GM23338 (cell line): Measurements from ENCODE around the gene ALOX15B. TPM values are rescaled to one million over a fixed set of nuclear protein-coding genes. Genes with fewer than 3 reads are reported as not detected.
A peak's percentile ranks its signal among the peaks of the same experiment; 100 is the strongest.

Experiments
- ATAC-seq: fragments of 200-7000 bp; cut with Tn5 transposase; 3 replicates; pipeline ENCODE4 v1.9.1; 2020
- DNase-seq: peaks from one replicate; pipeline ENCODE4 v3.0.0-alpha.2; 2015; ENCODE audit warnings: low spot score
- H2AFZ ChIP-seq: fragments of 200-600 bp; sonication (generic); 2 replicates; pipeline ENCODE4 v1.8.0; 2016; ENCODE audit warnings: antibody characterized with exemption, mild to moderate bottlenecking, moderate library complexity
- H3F3A ChIP-seq: fragments of 200-600 bp; sonication (generic); replicated peaks from 2 replicates; pipeline ENCODE4 v1.8.0; 2017; ENCODE audit warnings: antibody characterized with exemption, mixed run types, low read depth
- H3K27ac ChIP-seq: fragments of 200-600 bp; sonication (generic); 2 replicates; pipeline ENCODE4 v1.6.1; 2016; ENCODE audit warnings: low read depth
- H3K27me3 ChIP-seq: fragments of 200-600 bp; sonication (generic); 2 replicates; pipeline ENCODE4 v1.8.0; 2016; ENCODE audit warnings: mild to moderate bottlenecking, mixed run types, moderate library complexity; ENCODE audit not compliant: insufficient read depth
- H3K36me3 ChIP-seq: fragments of 200-600 bp; sonication (generic); 2 replicates; pipeline ENCODE4 v1.8.0; 2016; ENCODE audit warnings: mild to moderate bottlenecking; ENCODE audit not compliant: insufficient read depth
- H3K4me1 ChIP-seq: fragments of 200-600 bp; sonication (generic); 2 replicates; pipeline ENCODE4 v1.8.0; 2016; ENCODE audit warnings: mild to moderate bottlenecking, moderate library complexity; ENCODE audit not compliant: insufficient read depth
- H3K4me2 ChIP-seq: fragments of 200-600 bp; sonication (generic); 2 replicates; pipeline ENCODE4 v1.7.1; 2017; ENCODE audit warnings: mixed run types
- H3K4me3 ChIP-seq: fragments of 200-600 bp; sonication (generic); 2 replicates; pipeline ENCODE4 v1.6.1; 2016; ENCODE audit warnings: mixed run types
- H3K79me2 ChIP-seq: fragments of 200-600 bp; sonication (generic); replicated peaks from 2 replicates; pipeline ENCODE4 v1.8.0; 2017; ENCODE audit warnings: mild to moderate bottlenecking; ENCODE audit not compliant: insufficient read depth
- H3K9me2 ChIP-seq: fragments of 200-600 bp; sonication (generic); 2 replicates; pipeline ENCODE4 v1.8.0; 2017; ENCODE audit not compliant: insufficient read depth
- H4K20me1 ChIP-seq: fragments of 200-600 bp; sonication (generic); replicated peaks from 2 replicates; pipeline ENCODE4 v1.8.0; 2017; ENCODE audit warnings: mild to moderate bottlenecking; ENCODE audit not compliant: insufficient read depth
- H3K27ac Mint-ChIP-seq: 2 replicates; pipeline ENCODE4 v1.8.0; 2020; ENCODE audit warnings: inconsistent platforms, mild to moderate bottlenecking, moderate library complexity, mixed read lengths
- H3K27me3 Mint-ChIP-seq: 3 replicates; pipeline ENCODE4 v1.8.0; 2022; ENCODE audit warnings: low read depth, mild to moderate bottlenecking, moderate library complexity, mixed read lengths, inconsistent platforms; ENCODE audit not compliant: insufficient read depth, poor library complexity
- H3K36me3 Mint-ChIP-seq: 3 replicates; pipeline ENCODE4 v1.8.0; 2021; ENCODE audit warnings: low read depth, mild to moderate bottlenecking, inconsistent platforms, moderate library complexity, mixed read lengths
- H3K4me1 Mint-ChIP-seq: 3 replicates; pipeline ENCODE4 v1.8.0; 2020; ENCODE audit warnings: mild to moderate bottlenecking, inconsistent platforms, mixed read lengths
- H3K4me3 Mint-ChIP-seq: 3 replicates; pipeline ENCODE4 v1.8.0; 2021; ENCODE audit warnings: moderate library complexity, mild to moderate bottlenecking, inconsistent platforms, mixed read lengths
- H3K9me3 Mint-ChIP-seq: 3 replicates; pipeline ENCODE4 v1.8.0; 2020; ENCODE audit warnings: moderate library complexity, mild to moderate bottlenecking, inconsistent platforms, mixed read lengths
- CREB1 ChIP-seq: fragments of 250-450 bp; sonication (Bioruptor Pico); IDR thresholded peaks from 2 replicates; pipeline ENCODE4 v1.5.0; 2020; ENCODE audit warnings: low read depth, mild to moderate bottlenecking, moderate library complexity
- NANOG ChIP-seq: IDR thresholded peaks from 2 replicates; pipeline ENCODE4 v1.6.1; 2016; ENCODE audit warnings: antibody characterized with exemption, borderline replicate concordance
- POLR2AphosphoS5 ChIP-seq: IDR thresholded peaks from 2 replicates; pipeline ENCODE4 v1.6.1; 2016; ENCODE audit warnings: antibody characterized with exemption, low read depth
- polyA plus RNA-seq: library from polyadenylated mRNA; unstranded; fragments of >200 nt; fragmentation: Nextera tagmentation; extraction: Ambion mirVana; gene quantifications from 2 replicates; pipeline ENCODE4 v1.2.1, GENCODE V29; 2016
- total RNA-seq: library from RNA; depleted of rRNA; stranded (reverse); fragments of >200 nt; shearing (Covaris generic); gene quantifications from 2 replicates; pipeline ENCODE4 v1.2.3, GENCODE V29; 2014
- TF ChIP-seq, protein P1 (sequence below): IDR thresholded peaks from one replicate; pipeline ENCODE4 v1.6.1; 2018; ENCODE audit warnings: antibody characterized with exemption; ENCODE audit not compliant: unreplicated experiment
- TF ChIP-seq, protein P2 (sequence below): IDR thresholded peaks from 2 replicates; pipeline ENCODE4 v1.6.1; 2016; ENCODE audit warnings: antibody characterized with exemption
- TF ChIP-seq, protein P3 (sequence below), 2 experiments: fragments of 200-600 bp in 1 of 2; sonication (generic) in 1 of 2; conservative IDR thresholded peaks; 2 replicates each; pipeline versions ENCODE4 v1.5.1 to v1.6.1; 2016 to 2017; ENCODE audit warnings: antibody characterized with exemption in 2 of 2, low read depth in 2 of 2, mild to moderate bottlenecking in 2 of 2, moderate library complexity in 1 of 2

ALOX15B gene
- total and polyA plus RNA-seq, 2 experiments from 2014 or later: 0.42 to 0.45 TPM

DNA sequence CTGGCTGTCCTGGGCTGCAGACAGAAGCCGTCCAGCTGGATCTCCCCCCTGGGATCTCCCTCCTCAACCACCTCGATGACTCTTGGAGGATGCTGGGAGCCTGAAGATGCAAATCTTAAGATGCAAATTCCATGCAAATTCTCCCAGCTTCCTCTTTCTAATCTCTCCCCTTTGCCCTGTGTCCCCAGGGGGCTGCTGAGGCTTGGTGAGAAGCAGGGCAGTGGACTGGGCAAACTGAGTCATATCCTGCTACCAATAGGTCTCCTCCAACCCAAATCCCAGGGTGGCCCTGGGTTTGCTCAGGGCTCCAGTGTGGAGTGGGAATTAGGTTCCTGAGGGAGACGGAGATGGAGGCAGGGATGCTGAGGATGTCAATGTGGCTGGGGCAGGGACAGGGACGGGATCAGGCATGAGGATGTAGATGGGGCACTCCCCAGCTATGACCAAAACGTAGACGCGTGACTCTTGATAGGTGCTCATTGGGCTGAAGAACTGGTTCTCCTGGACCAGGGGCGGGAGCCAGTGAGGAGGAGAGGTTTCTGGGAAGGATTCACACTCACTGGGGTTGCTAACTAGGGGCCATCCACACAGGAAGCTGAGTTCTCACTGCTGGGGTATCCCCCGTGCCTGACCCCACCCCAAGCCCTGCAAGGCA, 52.3 kb downstream of the ALOX15B start:
- Histone ChIP-seq H3K9me2 (no peaks in the 10 kb centered on the region), H3K4me2 (no peak overlapping the region), H3K27me3 (0 out of 2 replicates have a peak, but pooled peaks cover 5% of the 10 kb centered on the region), H2AFZ (no peak overlapping the region), H3K79me2 (no peaks in the 10 kb centered on the region), H3K4me3 (no peak overlapping the region), H4K20me1 (no peaks in the 10 kb centered on the region), H3K36me3 (no peaks in the 10 kb centered on the region), H3K4me1 (no peaks in the 10 kb centered on the region), H3K27ac (no peak overlapping the region), H3F3A (no peaks in the 10 kb centered on the region)
- no peak overlapping the region for H3K27ac Mint-ChIP-seq
- TF ChIP-seq, protein P1, sequence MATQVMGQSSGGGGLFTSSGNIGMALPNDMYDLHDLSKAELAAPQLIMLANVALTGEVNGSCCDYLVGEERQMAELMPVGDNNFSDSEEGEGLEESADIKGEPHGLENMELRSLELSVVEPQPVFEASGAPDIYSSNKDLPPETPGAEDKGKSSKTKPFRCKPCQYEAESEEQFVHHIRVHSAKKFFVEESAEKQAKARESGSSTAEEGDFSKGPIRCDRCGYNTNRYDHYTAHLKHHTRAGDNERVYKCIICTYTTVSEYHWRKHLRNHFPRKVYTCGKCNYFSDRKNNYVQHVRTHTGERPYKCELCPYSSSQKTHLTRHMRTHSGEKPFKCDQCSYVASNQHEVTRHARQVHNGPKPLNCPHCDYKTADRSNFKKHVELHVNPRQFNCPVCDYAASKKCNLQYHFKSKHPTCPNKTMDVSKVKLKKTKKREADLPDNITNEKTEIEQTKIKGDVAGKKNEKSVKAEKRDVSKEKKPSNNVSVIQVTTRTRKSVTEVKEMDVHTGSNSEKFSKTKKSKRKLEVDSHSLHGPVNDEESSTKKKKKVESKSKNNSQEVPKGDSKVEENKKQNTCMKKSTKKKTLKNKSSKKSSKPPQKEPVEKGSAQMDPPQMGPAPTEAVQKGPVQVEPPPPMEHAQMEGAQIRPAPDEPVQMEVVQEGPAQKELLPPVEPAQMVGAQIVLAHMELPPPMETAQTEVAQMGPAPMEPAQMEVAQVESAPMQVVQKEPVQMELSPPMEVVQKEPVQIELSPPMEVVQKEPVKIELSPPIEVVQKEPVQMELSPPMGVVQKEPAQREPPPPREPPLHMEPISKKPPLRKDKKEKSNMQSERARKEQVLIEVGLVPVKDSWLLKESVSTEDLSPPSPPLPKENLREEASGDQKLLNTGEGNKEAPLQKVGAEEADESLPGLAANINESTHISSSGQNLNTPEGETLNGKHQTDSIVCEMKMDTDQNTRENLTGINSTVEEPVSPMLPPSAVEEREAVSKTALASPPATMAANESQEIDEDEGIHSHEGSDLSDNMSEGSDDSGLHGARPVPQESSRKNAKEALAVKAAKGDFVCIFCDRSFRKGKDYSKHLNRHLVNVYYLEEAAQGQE: no peak
- TF ChIP-seq NANOG (no peak), POLR2AphosphoS5 (no peak), CREB1 (CRISPR knock-in tag) (no peak)
- TF ChIP-seq, protein P2, sequence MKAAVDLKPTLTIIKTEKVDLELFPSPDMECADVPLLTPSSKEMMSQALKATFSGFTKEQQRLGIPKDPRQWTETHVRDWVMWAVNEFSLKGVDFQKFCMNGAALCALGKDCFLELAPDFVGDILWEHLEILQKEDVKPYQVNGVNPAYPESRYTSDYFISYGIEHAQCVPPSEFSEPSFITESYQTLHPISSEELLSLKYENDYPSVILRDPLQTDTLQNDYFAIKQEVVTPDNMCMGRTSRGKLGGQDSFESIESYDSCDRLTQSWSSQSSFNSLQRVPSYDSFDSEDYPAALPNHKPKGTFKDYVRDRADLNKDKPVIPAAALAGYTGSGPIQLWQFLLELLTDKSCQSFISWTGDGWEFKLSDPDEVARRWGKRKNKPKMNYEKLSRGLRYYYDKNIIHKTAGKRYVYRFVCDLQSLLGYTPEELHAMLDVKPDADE: no peak
- TF ChIP-seq, protein P3, sequence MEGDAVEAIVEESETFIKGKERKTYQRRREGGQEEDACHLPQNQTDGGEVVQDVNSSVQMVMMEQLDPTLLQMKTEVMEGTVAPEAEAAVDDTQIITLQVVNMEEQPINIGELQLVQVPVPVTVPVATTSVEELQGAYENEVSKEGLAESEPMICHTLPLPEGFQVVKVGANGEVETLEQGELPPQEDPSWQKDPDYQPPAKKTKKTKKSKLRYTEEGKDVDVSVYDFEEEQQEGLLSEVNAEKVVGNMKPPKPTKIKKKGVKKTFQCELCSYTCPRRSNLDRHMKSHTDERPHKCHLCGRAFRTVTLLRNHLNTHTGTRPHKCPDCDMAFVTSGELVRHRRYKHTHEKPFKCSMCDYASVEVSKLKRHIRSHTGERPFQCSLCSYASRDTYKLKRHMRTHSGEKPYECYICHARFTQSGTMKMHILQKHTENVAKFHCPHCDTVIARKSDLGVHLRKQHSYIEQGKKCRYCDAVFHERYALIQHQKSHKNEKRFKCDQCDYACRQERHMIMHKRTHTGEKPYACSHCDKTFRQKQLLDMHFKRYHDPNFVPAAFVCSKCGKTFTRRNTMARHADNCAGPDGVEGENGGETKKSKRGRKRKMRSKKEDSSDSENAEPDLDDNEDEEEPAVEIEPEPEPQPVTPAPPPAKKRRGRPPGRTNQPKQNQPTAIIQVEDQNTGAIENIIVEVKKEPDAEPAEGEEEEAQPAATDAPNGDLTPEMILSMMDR (conservative IDR thresholded peaks at IDR 0.05; ENCODE audit: low read depth in 2 of 2): no peak
- H3K36me3 Mint-ChIP-seq: no peaks in the 10 kb centered on the region
- ATAC-seq: no peak
- H3K4me3 Mint-ChIP-seq: no peak overlapping the region
- H3K9me3 Mint-ChIP-seq: no peaks in the 10 kb centered on the region
- H3K27me3 Mint-ChIP-seq: peaks cover 16% of the 10 kb centered on the region
- H3K4me1 Mint-ChIP-seq: peaks cover 14% of the 10 kb centered on the region
- DNase-seq: no peak

DNA sequence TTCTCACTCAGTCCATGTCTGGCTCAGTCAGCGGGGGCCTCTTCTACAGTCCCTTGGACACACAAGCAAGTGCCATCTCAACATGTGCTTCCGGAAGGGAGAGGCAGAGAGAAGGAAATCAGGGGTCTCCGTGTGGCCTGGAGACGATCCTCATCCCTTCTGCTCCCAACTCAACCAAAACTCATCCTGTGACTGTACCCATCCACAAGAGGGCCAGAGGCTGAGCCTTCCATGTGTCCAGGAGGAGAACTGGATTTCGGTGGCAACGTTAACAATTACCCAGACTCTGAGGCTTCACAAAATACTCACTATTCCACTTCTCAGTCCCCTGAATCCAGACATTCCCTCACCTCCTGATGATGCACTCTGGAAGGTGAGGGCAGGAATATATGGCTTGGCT, 56.5 kb downstream of the ALOX15B start:
- H3K27me3 Mint-ChIP-seq: peaks cover 5% of the 10 kb centered on the region
- Histone ChIP-seq H4K20me1 (no peaks in the 10 kb centered on the region), H3K4me3 (no peak overlapping the region), H3K9me2 (no peaks in the 10 kb centered on the region), H2AFZ (no peak overlapping the region), H3K36me3 (no peaks in the 10 kb centered on the region), H3K27ac (no peak overlapping the region), H3F3A (no peaks in the 10 kb centered on the region), H3K27me3 (no peaks in the 10 kb centered on the region), H3K79me2 (no peaks in the 10 kb centered on the region), H3K4me1 (no peaks in the 10 kb centered on the region), H3K4me2 (no peak overlapping the region)
- no peaks in the 10 kb centered on the region for H3K9me3 Mint-ChIP-seq
- H3K27ac Mint-ChIP-seq: no peak overlapping the region
- DNase-seq (no peak), ATAC-seq (no peak)
- peaks cover 10% of the 10 kb centered on the region for H3K4me1 Mint-ChIP-seq
- no peak for TF ChIP-seq CREB1 (CRISPR knock-in tag)
- TF ChIP-seq, protein P3 (conservative IDR thresholded peaks at IDR 0.05; ENCODE audit: low read depth in 2 of 2): peak in 1 of 2 experiments; percentile 20; a peak in 2 of 4 replicates
- H3K4me3 Mint-ChIP-seq: no peak overlapping the region
- H3K36me3 Mint-ChIP-seq: no peaks in the 10 kb centered on the region
